Fibroblast of lung (primary cell): ENCODE results near the gene AIFM3. TPM values are rescaled to one million over a fixed set of nuclear protein-coding genes. Genes with fewer than 3 reads are reported as not detected.

ENCODE experiments used
- DNase-seq, 2 donors: peaks; one replicate each; pipeline versions ENCODE4 v3.0.0 to v3.0.0-alpha.2; 2010; ENCODE audit warnings: low read depth in 2 of 2
- H2AFZ ChIP-seq: 2 replicates; pipeline ENCODE4 v1.5.1; 2012; ENCODE audit warnings: low read length, control low read depth, inconsistent platforms
- H3K27ac ChIP-seq: 2 replicates; pipeline ENCODE4 v1.5.1; 2011; ENCODE audit warnings: low read length, control low read depth; ENCODE audit not compliant: insufficient read depth
- H3K27me3 ChIP-seq: 2 replicates; pipeline ENCODE4 v1.5.1; 2011; ENCODE audit warnings: mild to moderate bottlenecking, low read length; ENCODE audit not compliant: control insufficient read depth, insufficient read depth
- H3K36me3 ChIP-seq: 2 replicates; pipeline ENCODE4 v1.5.1; 2011; ENCODE audit warnings: low read length; ENCODE audit not compliant: control insufficient read depth, insufficient read depth
- H3K4me1 ChIP-seq: 2 replicates; pipeline ENCODE4 v1.5.1; 2011; ENCODE audit warnings: low read length; ENCODE audit not compliant: control insufficient read depth, insufficient read depth; ENCODE audit errors: extremely low read depth
- H3K4me2 ChIP-seq: 2 replicates; pipeline ENCODE4 v1.5.1; 2011; ENCODE audit warnings: low read length, control low read depth; ENCODE audit not compliant: insufficient read depth; ENCODE audit errors: extremely low read depth
- H3K4me3 ChIP-seq, 4 experiments: fragments of 200-600 bp in 1 of 4; sonication (generic) in 1 of 4; replicated peaks in 1 of 4; 2 replicates each; pipeline ENCODE4 v1.5.1; 2011 to 2016; ENCODE audit warnings: low read length in 4 of 4, low read depth in 3 of 4, mild to moderate bottlenecking in 3 of 4, control low read depth in 2 of 4, inconsistent platforms in 1 of 4, mixed read lengths in 1 of 4; ENCODE audit not compliant: insufficient read depth in 1 of 4; ENCODE audit errors: control extremely low read depth in 1 of 4
- H3K79me2 ChIP-seq: 2 replicates; pipeline ENCODE4 v1.5.1; 2012; ENCODE audit warnings: mild to moderate bottlenecking, low read length, inconsistent platforms; ENCODE audit not compliant: control insufficient read depth, insufficient read depth
- H3K9ac ChIP-seq: 2 replicates; pipeline ENCODE4 v1.5.1; 2011; ENCODE audit warnings: mild to moderate bottlenecking, low read length, control low read depth; ENCODE audit not compliant: insufficient read depth
- H3K9me3 ChIP-seq: 2 replicates; pipeline ENCODE4 v1.5.1; 2012; ENCODE audit warnings: low read depth, low read length; ENCODE audit not compliant: control insufficient read depth, insufficient read depth
- H4K20me1 ChIP-seq: 2 replicates; pipeline ENCODE4 v1.5.1; 2011; ENCODE audit warnings: low read length; ENCODE audit not compliant: control insufficient read depth, insufficient read depth; ENCODE audit errors: extremely low read depth
- EZH2 ChIP-seq: IDR thresholded peaks from 2 replicates; pipeline ENCODE4 v1.5.1; 2012; ENCODE audit warnings: low read length, control low read depth, mild to moderate bottlenecking; ENCODE audit errors: missing control alignments
- polyA plus RNA-seq, 2 donors: library from polyadenylated mRNA; depleted of rRNA in 1 of 2; stranded (reverse) in 1 of 2; unstranded in 1 of 2; fragments of >200 nt; gene quantifications; 2 replicates each; pipeline ENCODE4 v1.2.1, GENCODE V29; 2011 to 2012; ENCODE audit warnings: missing spikeins in 1 of 2
- total RNA-seq: library from RNA; depleted of rRNA; stranded (reverse); fragments of >200 nt; gene quantifications from 2 replicates; pipeline ENCODE4 v1.2.1, GENCODE V29; 2014
- TF ChIP-seq, protein P1 (sequence below), 2 donors: IDR thresholded peaks in 1 of 2; conservative IDR thresholded peaks in 1 of 2; 1 replicate in 1 of 2; 2 replicates in 1 of 2; pipeline ENCODE4 v1.5.1; 2011 to 2012; ENCODE audit warnings: low read length in 2 of 2, control low read depth in 1 of 2, inconsistent platforms in 1 of 2, low read depth in 1 of 2, mild to moderate bottlenecking in 1 of 2

AIFM3 gene
- total and polyA plus RNA-seq, 2 donors (not counting 1 experiment from before 2014, with no cell fraction given) = 0.15 to 2.0 TPM

DNA sequence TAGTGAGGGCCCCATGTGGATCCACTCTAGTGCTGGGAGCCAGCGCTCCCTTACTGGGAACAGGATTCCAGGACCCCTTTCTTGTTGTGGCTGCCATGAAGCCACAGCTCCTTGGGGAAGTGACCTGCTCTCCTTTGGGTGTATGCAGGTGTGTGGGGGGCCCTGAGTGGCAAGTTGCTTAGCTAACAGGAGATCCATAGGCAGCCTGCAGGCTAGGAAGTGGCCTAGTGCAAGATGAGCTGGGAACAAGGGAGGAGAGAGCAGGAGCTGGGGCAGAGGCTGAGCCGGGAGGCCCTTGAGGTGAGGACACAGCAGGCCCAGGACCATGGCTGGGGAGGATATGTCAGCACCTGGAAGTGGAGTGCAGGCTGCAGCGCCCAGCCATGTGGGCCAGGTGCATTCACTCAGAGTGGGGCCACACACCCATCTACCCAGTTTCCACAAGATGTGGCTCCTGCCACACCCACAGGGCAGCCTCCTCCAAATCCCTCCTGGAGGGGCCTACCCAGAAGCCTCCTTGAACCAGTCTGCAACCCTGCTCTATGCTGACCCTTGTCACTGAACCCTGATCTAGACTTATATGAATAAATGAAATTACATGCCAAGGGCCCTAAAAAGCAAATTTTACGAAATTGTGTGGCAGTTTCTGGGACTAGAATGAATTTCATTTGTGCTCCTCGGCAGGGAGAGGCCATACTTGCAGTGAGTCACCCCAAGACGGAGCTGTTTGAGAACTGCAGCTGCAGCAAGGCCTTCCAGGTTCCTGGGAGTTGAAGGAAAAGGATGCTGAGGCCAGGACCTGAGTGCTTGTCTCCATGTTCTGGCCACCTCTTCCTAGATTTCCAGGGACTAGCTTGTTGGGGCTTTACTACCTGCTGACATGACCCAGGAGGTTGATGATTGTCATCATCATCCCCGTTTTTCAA lies 31.6 kb downstream of the AIFM3 start:
- H3K4me1 ChIP-seq = peaks cover 9% of the 10 kb centered on the region
- no peak overlapping the region for H3K4me2 ChIP-seq
- no peaks in the 10 kb centered on the region for H3K27me3 ChIP-seq
- H3K27ac ChIP-seq = no peak overlapping the region
- DNase-seq = peak in 1 of 2 donors; percentile 29
- H4K20me1 ChIP-seq = no peaks in the 10 kb centered on the region
- H3K79me2 ChIP-seq = peaks cover 25% of the 10 kb centered on the region
- no peak overlapping the region for H3K4me3 ChIP-seq
- no peak overlapping the region for H3K9ac ChIP-seq
- peaks cover 16% of the 10 kb centered on the region for H3K36me3 ChIP-seq
- H2AFZ ChIP-seq = no peak overlapping the region
- H3K9me3 ChIP-seq = no peaks in the 10 kb centered on the region
- TF ChIP-seq EZH2 = no peak
- TF ChIP-seq, protein P1, sequence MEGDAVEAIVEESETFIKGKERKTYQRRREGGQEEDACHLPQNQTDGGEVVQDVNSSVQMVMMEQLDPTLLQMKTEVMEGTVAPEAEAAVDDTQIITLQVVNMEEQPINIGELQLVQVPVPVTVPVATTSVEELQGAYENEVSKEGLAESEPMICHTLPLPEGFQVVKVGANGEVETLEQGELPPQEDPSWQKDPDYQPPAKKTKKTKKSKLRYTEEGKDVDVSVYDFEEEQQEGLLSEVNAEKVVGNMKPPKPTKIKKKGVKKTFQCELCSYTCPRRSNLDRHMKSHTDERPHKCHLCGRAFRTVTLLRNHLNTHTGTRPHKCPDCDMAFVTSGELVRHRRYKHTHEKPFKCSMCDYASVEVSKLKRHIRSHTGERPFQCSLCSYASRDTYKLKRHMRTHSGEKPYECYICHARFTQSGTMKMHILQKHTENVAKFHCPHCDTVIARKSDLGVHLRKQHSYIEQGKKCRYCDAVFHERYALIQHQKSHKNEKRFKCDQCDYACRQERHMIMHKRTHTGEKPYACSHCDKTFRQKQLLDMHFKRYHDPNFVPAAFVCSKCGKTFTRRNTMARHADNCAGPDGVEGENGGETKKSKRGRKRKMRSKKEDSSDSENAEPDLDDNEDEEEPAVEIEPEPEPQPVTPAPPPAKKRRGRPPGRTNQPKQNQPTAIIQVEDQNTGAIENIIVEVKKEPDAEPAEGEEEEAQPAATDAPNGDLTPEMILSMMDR (conservative IDR thresholded peaks at IDR 0.05 in 1 of 2, IDR thresholded peaks at IDR 0.05 in 1 of 2; ENCODE audit: low read depth in 1 of 2, low read length in 2 of 2) = no peak

DNA sequence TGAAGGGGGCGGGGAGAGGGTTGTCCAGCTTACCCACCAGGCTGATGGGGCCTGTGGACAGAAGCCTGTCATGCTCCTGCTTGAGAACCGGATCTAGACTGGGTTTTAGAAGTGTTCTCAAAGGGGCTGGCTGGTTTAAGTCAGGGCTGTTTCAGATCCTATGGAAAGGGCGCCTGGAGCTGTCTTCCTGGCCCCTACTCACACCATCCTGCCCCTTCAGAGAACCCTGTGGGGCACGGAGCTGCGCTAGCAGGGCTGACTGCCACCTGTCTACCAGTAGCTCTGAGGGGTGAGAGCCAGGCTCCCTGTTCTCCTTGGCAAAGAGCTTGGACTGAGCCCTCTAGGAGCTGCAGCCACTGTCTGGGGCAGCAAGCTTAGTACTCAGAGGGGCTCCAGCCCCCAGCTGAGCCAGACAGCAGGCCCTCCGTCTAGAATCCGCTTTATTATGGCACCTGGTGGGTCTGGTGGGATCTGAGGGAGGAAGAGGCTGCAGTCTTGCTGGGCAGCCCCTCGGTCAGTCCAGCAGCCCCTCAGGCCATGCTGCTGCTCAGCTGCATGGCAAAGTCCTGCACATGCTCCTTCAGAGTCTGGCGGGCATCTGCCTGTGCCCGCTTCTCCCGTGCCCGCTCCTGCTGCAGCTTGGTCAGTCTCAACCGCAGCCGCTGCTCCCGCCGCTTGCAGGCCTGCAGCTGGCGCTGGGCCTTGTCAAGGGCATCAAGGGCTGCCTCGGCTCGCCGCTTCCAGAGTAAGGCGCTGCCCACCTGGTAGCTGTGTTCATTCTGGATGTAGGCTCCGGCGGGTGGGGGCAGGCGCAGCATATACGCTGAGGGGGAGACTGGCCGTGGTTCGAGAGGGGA lies 32.5 kb downstream of the AIFM3 start:
- no peak for TF ChIP-seq EZH2
- TF ChIP-seq, protein P1 (conservative IDR thresholded peaks at IDR 0.05 in 1 of 2, IDR thresholded peaks at IDR 0.05 in 1 of 2; ENCODE audit: low read depth in 1 of 2, low read length in 2 of 2) = no peak
- Histone ChIP-seq H3K79me2 (peaks cover 27% of the 10 kb centered on the region), H2AFZ (no peak overlapping the region), H3K9me3 (no peaks in the 10 kb centered on the region), H3K9ac (no peak overlapping the region), H3K27ac (no peak overlapping the region), H3K36me3 (peaks cover 14% of the 10 kb centered on the region), H3K27me3 (no peaks in the 10 kb centered on the region), H3K4me1 (peaks cover 9% of the 10 kb centered on the region), H3K4me3 (peak overlapping the region in 1 of 4 experiments; percentile 87), H4K20me1 (no peaks in the 10 kb centered on the region), H3K4me2 (no peak overlapping the region)
- DNase-seq = no peak
